ENCODE data around the gene AHI1.
A peak's percentile ranks its signal among the peaks of the same experiment; 100 is the strongest.
"Not testable (repeated sequence)": the region's sequence is repeated elsewhere in the genome, so short reads cannot be mapped to it uniquely, and the experiment has no call there.

AHI1 gene

GRCh38 chr6:135504734-135505133, 7.2 kb upstream of the AHI1 start:
- H3K27me3 ChIP-seq (replicated peaks; ENCODE audit: control insufficient read depth, insufficient read depth, low read length), result no peaks in the 10 kb centered on the region
- H3K9ac ChIP-seq (ENCODE audit: low read length), result no peak overlapping the region
- H3K4me1 ChIP-seq (ENCODE audit: control insufficient read depth, insufficient read depth, low read length), result peaks cover 6% of the 10 kb centered on the region
- no peaks in the 10 kb centered on the region for H3K9me3 ChIP-seq (ENCODE audit: control insufficient read depth, low read length)
- H3K4me3 ChIP-seq (ENCODE audit: low read length), result no peak overlapping the region
- no peak for DNase-seq (ENCODE audit: low read depth)
- no peaks in the 10 kb centered on the region for H3K36me3 ChIP-seq (ENCODE audit: control insufficient read depth, insufficient read depth, low read length, severe bottlenecking)

- no peaks in the 10 kb centered on the region for H3K36me3 ChIP-seq (ENCODE audit: control insufficient read depth, insufficient read depth, low read length, severe bottlenecking)
- no peak overlapping the region for H3K4me3 ChIP-seq (ENCODE audit: low read length)
- no peak for DNase-seq (ENCODE audit: low read depth)
- H3K27me3 ChIP-seq (replicated peaks; ENCODE audit: control insufficient read depth, insufficient read depth, low read length), result no peaks in the 10 kb centered on the region
- H3K9me3 ChIP-seq (ENCODE audit: control insufficient read depth, low read length), result no peaks in the 10 kb centered on the region
- peaks cover 9% of the 10 kb centered on the region for H3K4me1 ChIP-seq (ENCODE audit: control insufficient read depth, insufficient read depth, low read length)
- H3K9ac ChIP-seq (ENCODE audit: low read length), result no peak overlapping the region
Observed at GRCh38 chr6:135503703-135504475, 6.3 kb upstream of the AHI1 start.

GRCh38 chr6:135499441-135500340, 2.2 kb upstream of the AHI1 start:
- Histone ChIP-seq H3K4me3 (ENCODE audit: low read length) (no peak overlapping the region), H3K36me3 (ENCODE audit: control insufficient read depth, insufficient read depth, low read length, severe bottlenecking) (no peaks in the 10 kb centered on the region), H3K4me1 (ENCODE audit: control insufficient read depth, insufficient read depth, low read length) (peaks cover 13% of the 10 kb centered on the region), H3K9ac (ENCODE audit: low read length) (no peak overlapping the region), H3K27me3 (replicated peaks; ENCODE audit: control insufficient read depth, insufficient read depth, low read length) (no peaks in the 10 kb centered on the region), H3K9me3 (ENCODE audit: control insufficient read depth, low read length) (no peaks in the 10 kb centered on the region)
- DNase-seq (ENCODE audit: low read depth), result no peak

- H3K9me3 ChIP-seq (ENCODE audit: control insufficient read depth, low read length), result no peaks in the 10 kb centered on the region
- H3K4me3 ChIP-seq (ENCODE audit: low read length), result peak overlapping the region; percentile 96
- H3K4me1 ChIP-seq (ENCODE audit: control insufficient read depth, insufficient read depth, low read length), result peaks cover 13% of the 10 kb centered on the region
- peak overlapping the region; percentile 96 for H3K9ac ChIP-seq (ENCODE audit: low read length)
- no peaks in the 10 kb centered on the region for H3K36me3 ChIP-seq (ENCODE audit: control insufficient read depth, insufficient read depth, low read length, severe bottlenecking)
- DNase-seq (ENCODE audit: low read depth), result peak; percentile 96
- H3K27me3 ChIP-seq (replicated peaks; ENCODE audit: control insufficient read depth, insufficient read depth, low read length), result no peaks in the 10 kb centered on the region
Observed at GRCh38 chr6:135498185-135498841, 773 bp upstream of the AHI1 start.

- no peaks in the 10 kb centered on the region for H3K27me3 ChIP-seq (replicated peaks; ENCODE audit: control insufficient read depth, insufficient read depth, low read length)
- DNase-seq (ENCODE audit: low read depth), result peak; percentile 31
- peak overlapping the region; percentile 96 for H3K4me3 ChIP-seq (ENCODE audit: low read length)
- H3K9ac ChIP-seq (ENCODE audit: low read length), result peak overlapping the region; percentile 96
- H3K4me1 ChIP-seq (ENCODE audit: control insufficient read depth, insufficient read depth, low read length), result peaks cover 13% of the 10 kb centered on the region
- H3K36me3 ChIP-seq (ENCODE audit: control insufficient read depth, insufficient read depth, low read length, severe bottlenecking), result no peaks in the 10 kb centered on the region
- no peaks in the 10 kb centered on the region for H3K9me3 ChIP-seq (ENCODE audit: control insufficient read depth, low read length)
Observed at GRCh38 chr6:135496800-135497411, 634 bp downstream of the AHI1 start.

- DNase-seq (ENCODE audit: low read depth), result peak; percentile 52
- H3K4me1 ChIP-seq (ENCODE audit: control insufficient read depth, insufficient read depth, low read length), result peaks cover 9% of the 10 kb centered on the region
Observed at GRCh38 chr6:135493218-135493961, 4.2 kb downstream of the AHI1 start.

GRCh38 chr6:135490381-135490780, 7.2 kb downstream of the AHI1 start:
- Histone ChIP-seq H3K27me3 (replicated peaks; ENCODE audit: control insufficient read depth, insufficient read depth, low read length) (no peaks in the 10 kb centered on the region), H3K4me1 (ENCODE audit: control insufficient read depth, insufficient read depth, low read length) (peaks cover 14% of the 10 kb centered on the region), H3K4me3 (ENCODE audit: low read length) (no peak overlapping the region), H3K9me3 (ENCODE audit: control insufficient read depth, low read length) (no peaks in the 10 kb centered on the region), H3K36me3 (ENCODE audit: control insufficient read depth, insufficient read depth, low read length, severe bottlenecking) (peaks cover 25% of the 10 kb centered on the region), H3K9ac (ENCODE audit: low read length) (no peak overlapping the region)
- DNase-seq (ENCODE audit: low read depth), result no peak

More at GRCh38 chr6:135493218-135493961, 4.2 kb downstream of the AHI1 start:
- peaks cover 19% of the 10 kb centered on the region for H3K36me3 ChIP-seq (ENCODE audit: control insufficient read depth, insufficient read depth, low read length, severe bottlenecking)
- H3K27me3 ChIP-seq (replicated peaks; ENCODE audit: control insufficient read depth, insufficient read depth, low read length), result no peaks in the 10 kb centered on the region
- H3K9me3 ChIP-seq (ENCODE audit: control insufficient read depth, low read length), result no peaks in the 10 kb centered on the region
- no peak overlapping the region for H3K4me3 ChIP-seq (ENCODE audit: low read length)
- H3K9ac ChIP-seq (ENCODE audit: low read length), result no peak overlapping the region

- no peak overlapping the region for H3K9ac ChIP-seq (ENCODE audit: low read length)
- peaks cover 14% of the 10 kb centered on the region for H3K4me1 ChIP-seq (ENCODE audit: control insufficient read depth, insufficient read depth, low read length)
- H3K4me3 ChIP-seq (ENCODE audit: low read length), result peak overlapping the region; percentile 53
- peaks cover 44% of the 10 kb centered on the region for H3K36me3 ChIP-seq (ENCODE audit: control insufficient read depth, insufficient read depth, low read length, severe bottlenecking)
- peaks cover 16% of the 10 kb centered on the region for H3K9me3 ChIP-seq (ENCODE audit: control insufficient read depth, low read length)
- no peaks in the 10 kb centered on the region for H3K27me3 ChIP-seq (replicated peaks; ENCODE audit: control insufficient read depth, insufficient read depth, low read length)
- peak; percentile 73 for DNase-seq (ENCODE audit: low read depth)
Observed at GRCh38 chr6:135488023-135488422, 9.5 kb downstream of the AHI1 start.

GRCh38 chr6:135483903-135484302, 13.6 kb downstream of the AHI1 start:
- not testable (repeated sequence) for DNase-seq (ENCODE audit: low read depth); H3K9ac ChIP-seq (ENCODE audit: low read length); H3K27me3 ChIP-seq (replicated peaks; ENCODE audit: control insufficient read depth, insufficient read depth, low read length)
- H3K36me3 ChIP-seq (ENCODE audit: control insufficient read depth, insufficient read depth, low read length, severe bottlenecking), result peaks cover 58% of the 10 kb centered on the region
- peak overlapping the region; percentile 37 for H3K4me3 ChIP-seq (ENCODE audit: low read length)
- peaks cover 54% of the 10 kb centered on the region for H3K9me3 ChIP-seq (ENCODE audit: control insufficient read depth, low read length)
- peaks cover 14% of the 10 kb centered on the region for H3K4me1 ChIP-seq (ENCODE audit: control insufficient read depth, insufficient read depth, low read length)

GRCh38 chr6:135481783-135482369, 15.7 kb downstream of the AHI1 start:
- no peak overlapping the region for H3K9ac ChIP-seq (ENCODE audit: low read length)
- DNase-seq (ENCODE audit: low read depth), result peak; percentile 51
- peaks cover 58% of the 10 kb centered on the region for H3K36me3 ChIP-seq (ENCODE audit: control insufficient read depth, insufficient read depth, low read length, severe bottlenecking)
- no peaks in the 10 kb centered on the region for H3K27me3 ChIP-seq (replicated peaks; ENCODE audit: control insufficient read depth, insufficient read depth, low read length)
- peaks cover 58% of the 10 kb centered on the region for H3K9me3 ChIP-seq (ENCODE audit: control insufficient read depth, low read length)
- no peak overlapping the region for H3K4me3 ChIP-seq (ENCODE audit: low read length)
- no peaks in the 10 kb centered on the region for H3K4me1 ChIP-seq (ENCODE audit: control insufficient read depth, insufficient read depth, low read length)

Data from adipocyte (in vitro differentiated cells).